HG03060 (cell line): ENCODE results near the gene SMTNL1.

Source experiments
- ATAC-seq: cut with Tn5 transposase; IDR thresholded peaks from one replicate; pipeline ENCODE4 v1.9.1; 2021; ENCODE audit warnings: low read depth, moderate number of reproducible peaks; ENCODE audit not compliant: unreplicated experiment

The SMTNL1 gene

GRCh38 chr11:57543593-57543992 lies 6.2 kb downstream of the SMTNL1 start:
- ATAC-seq: no peak

GRCh38 chr11:57544566-57544965 lies 7.2 kb downstream of the SMTNL1 start:
- no peak for ATAC-seq

GRCh38 chr11:57545883-57546282 lies 8.5 kb downstream of the SMTNL1 start:
- no peak for ATAC-seq

- ATAC-seq: no peak
Observed at GRCh38 chr11:57546451-57546850, 9.1 kb downstream of the SMTNL1 start.

- no peak for ATAC-seq
Observed at GRCh38 chr11:57546869-57547475, 9.6 kb downstream of the SMTNL1 start.

- ATAC-seq: peak; percentile 80
Observed at GRCh38 chr11:57547854-57548377, 10.5 kb downstream of the SMTNL1 start.

GRCh38 chr11:57549983-57550382 lies 12.6 kb downstream of the SMTNL1 start:
- ATAC-seq: no peak

GRCh38 chr11:57551941-57552340 lies 14.5 kb downstream of the SMTNL1 start:
- ATAC-seq: no peak

- ATAC-seq: no peak
Observed at GRCh38 chr11:57552479-57552878, 15.1 kb downstream of the SMTNL1 start.

GRCh38 chr11:57555393-57555792 lies 18.0 kb downstream of the SMTNL1 start:
- ATAC-seq: no peak

GRCh38 chr11:57556041-57556440 lies 18.6 kb downstream of the SMTNL1 start:
- no peak for ATAC-seq

GRCh38 chr11:57560146-57560545 lies 22.8 kb downstream of the SMTNL1 start:
- ATAC-seq: no peak

GRCh38 chr11:57562596-57562995 lies 25.2 kb downstream of the SMTNL1 start:
- ATAC-seq: no peak

- peak; percentile 59 for ATAC-seq
Observed at GRCh38 chr11:57566005-57566904, 28.9 kb downstream of the SMTNL1 start.

- no peak for ATAC-seq
Observed at GRCh38 chr11:57566905-57567514, 29.6 kb downstream of the SMTNL1 start.

GRCh38 chr11:57567515-57568329 lies 30.3 kb downstream of the SMTNL1 start, which contains the start of gene UBE2L6:
UBE2L6 (minus strand) TSS chr11:57567672; CDS start chr11:57567611, 61 bp downstream.
- peak; percentile 14 for ATAC-seq

GRCh38 chr11:57568330-57568766 lies 31.0 kb downstream of the SMTNL1 start:
- ATAC-seq: peak; percentile 60

GRCh38 chr11:57571606-57572005 lies 34.2 kb downstream of the SMTNL1 start:
- no peak for ATAC-seq

GRCh38 chr11:57574061-57574460 lies 36.7 kb downstream of the SMTNL1 start:
- no peak for ATAC-seq

- no peak for ATAC-seq
Observed at GRCh38 chr11:57584341-57584740, 46.9 kb downstream of the SMTNL1 start.
